NT2/D1 (cell line): ENCODE data around the gene RPL5.

Source experiments
- DNase-seq: peaks from one replicate; pipeline ENCODE4 v3.0.0-alpha.2; 2011; ENCODE audit warnings: low read depth, low spot score
- H3K27me3 ChIP-seq: 2 replicates; pipeline ENCODE4 v1.6.0; 2011; ENCODE audit warnings: mild to moderate bottlenecking; ENCODE audit not compliant: insufficient read length, insufficient read depth
- H3K36me3 ChIP-seq: 2 replicates; pipeline ENCODE4 v1.6.1; 2011; ENCODE audit warnings: mild to moderate bottlenecking, low read length, mixed read lengths; ENCODE audit not compliant: insufficient read depth, insufficient read length
- H3K4me1 ChIP-seq: 2 replicates; pipeline ENCODE4 v1.5.1; 2011; ENCODE audit not compliant: insufficient read depth, insufficient read length
- H3K4me3 ChIP-seq: 2 replicates; pipeline ENCODE4 v1.5.1; 2011; ENCODE audit warnings: low read depth; ENCODE audit not compliant: insufficient read length
- H3K9ac ChIP-seq: 2 replicates; pipeline ENCODE4 v1.6.0; 2011; ENCODE audit warnings: low read depth; ENCODE audit not compliant: insufficient read length
- H3K9me3 ChIP-seq: 2 replicates; pipeline ENCODE4 v1.5.1; 2011; ENCODE audit warnings: mild to moderate bottlenecking, low read length; ENCODE audit not compliant: insufficient read depth
- SUZ12 ChIP-seq: IDR thresholded peaks from 2 replicates; pipeline ENCODE4 v1.6.1; 2011; ENCODE audit not compliant: insufficient read length, insufficient read depth; ENCODE audit errors: extremely low read depth
- YY1 ChIP-seq: IDR thresholded peaks from 2 replicates; pipeline ENCODE4 v1.6.1; 2011; ENCODE audit not compliant: insufficient read length, insufficient read depth
- ZNF274 ChIP-seq: IDR thresholded peaks from 2 replicates; pipeline ENCODE4 v1.6.1; 2011; ENCODE audit warnings: mild to moderate bottlenecking, low read depth, low read length

RPL5 gene

DNA sequence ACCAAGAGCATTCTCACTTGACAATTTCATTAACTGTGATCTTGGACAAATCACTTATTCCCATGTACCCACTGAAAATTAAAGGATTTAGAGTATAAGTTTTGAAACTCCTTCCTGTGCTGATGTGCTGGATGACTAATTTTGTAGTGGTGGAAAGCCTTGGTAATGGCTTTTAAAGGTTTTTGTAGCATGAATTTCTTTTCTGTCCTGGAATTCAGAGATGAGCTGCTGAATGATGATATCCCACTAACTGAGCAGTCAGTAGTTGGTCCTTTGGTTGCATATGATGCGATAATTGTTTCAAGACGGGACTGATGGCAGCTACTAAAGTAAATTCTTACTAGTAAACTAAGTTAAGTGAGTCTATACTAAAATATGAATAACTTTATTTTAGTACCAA is 5.2 kb downstream of the RPL5 start:
- Histone ChIP-seq H3K27me3 (no peaks in the 10 kb centered on the region), H3K9me3 (no peaks in the 10 kb centered on the region), H3K4me3 (no peak overlapping the region), H3K9ac (no peak overlapping the region), H3K36me3 (peaks cover 99% of the 10 kb centered on the region), H3K4me1 (no peaks in the 10 kb centered on the region)
- DNase-seq, result no peak
- no peak for TF ChIP-seq YY1
- no peak for TF ChIP-seq SUZ12
- no peak for TF ChIP-seq ZNF274

DNA sequence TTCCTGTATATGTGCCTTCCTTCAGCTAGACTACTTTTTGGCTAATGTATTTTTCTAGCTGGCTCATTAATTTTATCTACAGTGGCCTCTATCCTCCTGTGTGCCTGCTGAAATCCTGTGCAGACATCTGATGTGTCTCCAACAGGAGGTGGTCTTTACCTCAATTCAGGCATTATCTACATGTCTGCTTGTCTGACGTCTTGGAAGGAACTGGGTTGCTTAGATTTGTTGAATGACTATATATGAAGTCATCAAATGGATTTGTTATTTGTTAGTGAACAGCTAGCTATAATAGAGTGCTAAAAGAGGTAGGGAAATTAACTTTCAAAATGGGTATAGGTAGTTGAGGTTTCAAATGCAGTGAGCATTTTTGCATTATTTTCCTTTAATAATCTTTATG is 6.7 kb downstream of the RPL5 start:
- no peaks in the 10 kb centered on the region for H3K27me3 ChIP-seq
- H3K9me3 ChIP-seq, result no peaks in the 10 kb centered on the region
- TF ChIP-seq SUZ12 (no peak), ZNF274 (no peak), YY1 (no peak)
- peaks cover 100% of the 10 kb centered on the region for H3K36me3 ChIP-seq
- no peaks in the 10 kb centered on the region for H3K4me1 ChIP-seq
- H3K9ac ChIP-seq, result no peak overlapping the region
- DNase-seq, result no peak
- H3K4me3 ChIP-seq, result no peak overlapping the region

DNA sequence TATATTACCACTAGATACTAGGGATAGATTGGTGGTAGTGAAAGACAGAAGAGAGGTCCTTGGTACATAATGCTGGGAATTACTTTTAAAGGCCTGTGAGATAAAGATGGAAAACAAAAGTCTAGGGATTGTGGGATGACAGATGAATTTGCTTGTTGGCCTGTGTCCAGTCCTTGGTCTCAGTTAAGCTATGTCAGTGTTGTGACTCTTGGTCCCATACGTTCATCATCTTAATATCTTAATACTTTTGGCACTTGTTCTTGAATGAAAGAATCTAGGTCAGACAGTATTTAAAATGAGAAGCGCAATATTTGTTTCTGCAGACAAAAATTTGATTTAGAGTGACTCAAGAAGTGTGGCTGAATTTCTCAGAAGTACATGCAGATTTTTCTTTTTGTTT is 7.6 kb downstream of the RPL5 start:
- no peak overlapping the region for H3K4me3 ChIP-seq

DNA sequence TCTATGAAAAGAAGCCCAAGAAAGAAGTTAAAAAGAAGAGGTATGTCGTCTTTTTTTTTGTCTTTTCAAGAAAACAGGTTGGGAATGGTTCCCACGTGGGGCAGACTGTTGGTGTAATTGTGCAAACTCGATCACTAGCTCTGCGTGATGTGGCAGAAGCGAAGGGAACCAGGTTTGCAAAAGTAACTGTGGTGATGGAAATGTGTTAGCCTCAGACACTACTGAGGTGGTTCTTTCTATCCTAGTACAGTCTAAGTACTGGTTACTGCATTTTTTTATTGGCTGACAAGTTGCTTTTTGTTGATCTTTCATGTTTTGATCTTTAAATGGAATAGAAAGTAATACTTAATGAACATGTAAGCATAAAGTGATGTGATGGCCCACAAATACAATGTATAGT is 8.8 kb downstream of the RPL5 start:
- no peaks in the 10 kb centered on the region for H3K27me3 ChIP-seq
- H3K4me1 ChIP-seq, result no peaks in the 10 kb centered on the region
- DNase-seq, result no peak
- peaks cover 90% of the 10 kb centered on the region for H3K36me3 ChIP-seq
- no peak overlapping the region for H3K4me3 ChIP-seq
- no peak overlapping the region for H3K9ac ChIP-seq
- no peak for TF ChIP-seq SUZ12
- no peak for TF ChIP-seq ZNF274
- no peak for TF ChIP-seq YY1
- H3K9me3 ChIP-seq, result no peaks in the 10 kb centered on the region

More for the DNA sequence above, 7.6 kb downstream of the RPL5 start:
- Histone ChIP-seq H3K9me3 (no peaks in the 10 kb centered on the region), H3K4me1 (no peaks in the 10 kb centered on the region), H3K36me3 (peaks cover 100% of the 10 kb centered on the region), H3K27me3 (no peaks in the 10 kb centered on the region), H3K9ac (no peak overlapping the region)
- no peak for DNase-seq
- TF ChIP-seq ZNF274, result no peak
- TF ChIP-seq YY1, result no peak
- TF ChIP-seq SUZ12, result no peak

DNA sequence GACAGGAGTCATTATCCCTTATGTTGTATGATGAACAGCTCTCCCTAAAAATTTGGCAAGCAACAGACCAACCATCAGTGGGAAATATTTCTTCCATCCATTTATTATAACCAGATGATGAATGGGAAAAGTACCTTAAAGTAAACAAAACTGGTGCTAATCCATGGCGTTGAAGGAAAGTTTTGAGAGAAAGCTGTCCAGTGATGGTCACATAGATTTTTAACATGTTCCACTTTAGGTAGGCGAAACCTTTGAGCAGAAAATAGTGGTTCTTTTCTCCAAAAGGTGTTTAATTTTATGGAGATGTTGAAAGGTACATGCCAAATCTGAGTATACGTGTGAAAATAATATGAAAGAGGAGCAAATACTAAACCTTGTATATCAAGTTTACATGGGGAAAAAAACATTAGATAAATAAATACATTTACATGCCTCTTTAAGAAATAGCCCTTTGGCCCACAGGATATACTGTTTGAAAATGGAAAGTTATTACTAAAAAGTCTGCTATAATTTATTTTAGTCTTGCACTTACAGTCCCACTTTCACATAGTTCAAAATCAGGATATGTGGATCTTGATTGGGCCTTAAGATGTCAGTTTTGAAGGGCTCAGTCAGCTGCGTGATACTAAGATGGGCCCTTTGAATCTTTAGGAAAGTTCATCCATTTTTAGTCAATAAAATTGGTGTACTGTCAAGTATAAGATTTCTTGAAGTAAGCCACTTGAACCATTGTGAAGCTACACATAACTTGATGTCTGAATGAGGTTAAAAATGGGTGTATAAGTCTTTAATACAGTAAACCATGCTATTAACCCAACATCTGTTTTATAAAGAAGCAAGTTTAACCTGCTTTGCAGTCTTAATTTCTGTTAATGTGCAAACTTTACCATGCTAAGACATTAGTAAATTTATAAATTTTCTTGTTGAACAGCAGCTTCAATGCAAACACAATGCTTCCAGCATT is 10.5 kb downstream of the RPL5 start:
- peaks cover 72% of the 10 kb centered on the region for H3K36me3 ChIP-seq
- H3K9me3 ChIP-seq, result no peaks in the 10 kb centered on the region
- TF ChIP-seq SUZ12 (no peak), YY1 (no peak)
- no peaks in the 10 kb centered on the region for H3K27me3 ChIP-seq
- no peak overlapping the region for H3K9ac ChIP-seq
- no peaks in the 10 kb centered on the region for H3K4me1 ChIP-seq
- H3K4me3 ChIP-seq, result no peak overlapping the region
- DNase-seq, result no peak

DNA sequence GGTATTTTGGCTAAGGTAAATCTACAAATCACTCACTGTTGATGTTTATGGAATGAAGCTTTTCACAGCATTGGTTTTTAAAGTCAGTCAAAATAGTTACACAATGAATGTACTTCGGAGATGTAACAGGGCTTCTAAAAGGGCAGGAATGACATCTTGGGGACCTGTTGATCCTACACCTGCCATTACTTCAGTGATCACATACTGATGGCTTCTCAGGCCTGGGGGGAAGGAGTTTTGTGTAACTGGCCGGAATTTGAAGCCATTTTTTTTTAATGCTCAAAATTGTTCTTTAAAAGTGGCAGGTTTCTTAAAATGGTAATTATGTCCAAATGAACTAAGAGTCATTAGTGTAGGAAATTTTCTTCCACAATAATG is 11.2 kb downstream of the RPL5 start:
- Histone ChIP-seq H3K9me3 (no peaks in the 10 kb centered on the region), H3K27me3 (no peaks in the 10 kb centered on the region), H3K4me3 (no peak overlapping the region), H3K36me3 (peaks cover 66% of the 10 kb centered on the region), H3K4me1 (no peaks in the 10 kb centered on the region), H3K9ac (no peak overlapping the region)
- DNase-seq, result no peak
- TF ChIP-seq ZNF274 (no peak), YY1 (no peak), SUZ12 (no peak)

DNA sequence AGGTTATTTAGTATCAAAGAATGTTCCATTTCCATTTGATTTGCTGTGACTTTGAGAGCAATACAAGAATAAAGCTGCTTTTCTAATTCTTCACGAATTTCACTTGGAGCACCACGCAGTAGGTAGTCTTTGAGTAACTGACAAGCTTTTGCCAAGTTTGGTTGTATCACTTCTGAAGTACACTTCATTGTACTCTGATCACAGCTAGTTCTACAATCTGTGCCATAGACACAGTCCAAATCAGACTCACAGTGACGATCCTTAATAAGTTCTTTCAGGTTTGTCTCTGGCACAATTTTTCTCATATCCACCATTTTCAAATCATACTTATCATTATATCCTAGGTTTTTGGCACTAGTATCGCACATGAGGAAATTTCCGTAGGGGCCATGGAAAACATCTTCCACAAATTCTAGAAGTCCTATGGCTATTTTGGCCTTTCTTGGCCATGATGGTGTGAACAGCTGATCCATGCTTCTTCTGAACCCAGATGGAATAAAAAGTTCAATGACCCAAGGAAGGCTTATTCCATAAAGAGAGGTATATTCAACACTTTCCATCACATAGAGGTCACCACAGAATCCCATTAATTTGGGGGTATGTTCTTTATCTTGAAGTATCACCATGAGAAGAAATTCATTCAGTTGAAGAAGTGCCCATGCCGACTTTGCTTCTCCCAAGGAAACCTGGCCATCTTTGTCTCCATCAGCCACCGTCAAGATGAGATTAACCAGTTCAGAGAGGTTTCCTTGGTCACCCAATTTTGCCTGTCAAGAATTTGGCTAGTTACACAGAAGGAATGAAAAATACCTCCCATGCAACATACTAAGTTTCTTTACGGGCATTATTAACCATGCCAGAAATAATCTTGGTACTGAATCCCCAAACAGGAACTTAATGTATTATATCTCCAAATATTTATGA is 11.9 kb downstream of the RPL5 start:
- Histone ChIP-seq H3K27me3 (no peaks in the 10 kb centered on the region), H3K9me3 (no peaks in the 10 kb centered on the region), H3K36me3 (peaks cover 59% of the 10 kb centered on the region), H3K9ac (no peak overlapping the region), H3K4me3 (no peak overlapping the region), H3K4me1 (no peaks in the 10 kb centered on the region)
- DNase-seq, result no peak
- TF ChIP-seq ZNF274 (no peak), YY1 (no peak), SUZ12 (no peak)
